Measurements from ENCODE around the gene MGMT.

MGMT gene

GRCh38 chr10:129518793-129519192, 51.8 kb downstream of the MGMT start:
- Histone ChIP-seq H3K27me3 (ENCODE audit: insufficient read depth, low read length, poor library complexity) (no peaks in the 10 kb centered on the region), H3K9me3 (ENCODE audit: insufficient read depth, low read length, severe bottlenecking) (no peaks in the 10 kb centered on the region), H3K4me1 (ENCODE audit: insufficient read depth, low read length) (peaks cover 7% of the 10 kb centered on the region), H3K79me2 (ENCODE audit: insufficient read depth, low read length) (peaks cover 50% of the 10 kb centered on the region), H3K4me3 (ENCODE audit: low read depth in 1 of 2, low read length in 2 of 2) (no peak overlapping the region), H2AFZ (ENCODE audit: low read depth, low read length) (no peak overlapping the region), H3K27ac (ENCODE audit: low read length) (no peak overlapping the region), H4K20me1 (ENCODE audit: insufficient read depth, low read length) (peaks cover 20% of the 10 kb centered on the region), H3K9ac (ENCODE audit: low read depth, low read length) (no peak overlapping the region), H3K36me3 (ENCODE audit: insufficient read depth, low read length) (no peaks in the 10 kb centered on the region), H3K4me2 (ENCODE audit: insufficient read depth, low read length) (no peak overlapping the region)
- no peak for DNase-seq
- TF ChIP-seq EZH2 (IDR thresholded peaks at IDR 0.05; ENCODE audit: borderline replicate concordance, low read depth, low read length, severe bottlenecking) (no peak), CTCF (IDR thresholded peaks at IDR 0.05; ENCODE audit: borderline replicate concordance, extremely low read depth, low read length, poor library complexity, severe bottlenecking) (no peak)
- no peak for ATAC-seq (ENCODE audit: insufficient read depth, low read depth)

GRCh38 chr10:129520440-129521080, 53.5 kb downstream of the MGMT start:
- Histone ChIP-seq H3K4me2 (ENCODE audit: insufficient read depth, low read length) (no peak overlapping the region), H3K27me3 (ENCODE audit: insufficient read depth, low read length, poor library complexity) (no peaks in the 10 kb centered on the region), H3K4me3 (ENCODE audit: low read depth in 1 of 2, low read length in 2 of 2) (no peak overlapping the region), H3K9ac (ENCODE audit: low read depth, low read length) (no peak overlapping the region), H3K79me2 (ENCODE audit: insufficient read depth, low read length) (peaks cover 41% of the 10 kb centered on the region), H2AFZ (ENCODE audit: low read depth, low read length) (no peak overlapping the region), H3K36me3 (ENCODE audit: insufficient read depth, low read length) (no peaks in the 10 kb centered on the region), H3K9me3 (ENCODE audit: insufficient read depth, low read length, severe bottlenecking) (no peaks in the 10 kb centered on the region), H4K20me1 (ENCODE audit: insufficient read depth, low read length) (peaks cover 21% of the 10 kb centered on the region), H3K27ac (ENCODE audit: low read length) (no peak overlapping the region), H3K4me1 (ENCODE audit: insufficient read depth, low read length) (no peaks in the 10 kb centered on the region; the same call in 1 of the 2 replicates)
- ATAC-seq (ENCODE audit: insufficient read depth, low read depth) = no peak
- TF ChIP-seq EZH2 (IDR thresholded peaks at IDR 0.05; ENCODE audit: borderline replicate concordance, low read depth, low read length, severe bottlenecking) = no peak
- no peak for TF ChIP-seq CTCF (IDR thresholded peaks at IDR 0.05; ENCODE audit: borderline replicate concordance, extremely low read depth, low read length, poor library complexity, severe bottlenecking)
- DNase-seq = no peak

- Histone ChIP-seq H3K9ac (ENCODE audit: low read depth, low read length) (no peak overlapping the region), H3K9me3 (ENCODE audit: insufficient read depth, low read length, severe bottlenecking) (no peaks in the 10 kb centered on the region), H3K36me3 (ENCODE audit: insufficient read depth, low read length) (0 out of 2 replicates have a peak, but pooled peaks cover under 1% of the 10 kb centered on the region), H4K20me1 (ENCODE audit: insufficient read depth, low read length) (peaks cover 21% of the 10 kb centered on the region), H3K4me3 (ENCODE audit: low read depth in 1 of 2, low read length in 2 of 2) (no peak overlapping the region), H3K4me2 (ENCODE audit: insufficient read depth, low read length) (no peak overlapping the region), H3K4me1 (ENCODE audit: insufficient read depth, low read length) (no peaks in the 10 kb centered on the region; the same call in 1 of the 2 replicates), H2AFZ (ENCODE audit: low read depth, low read length) (no peak overlapping the region), H3K79me2 (ENCODE audit: insufficient read depth, low read length) (peaks cover 46% of the 10 kb centered on the region), H3K27me3 (ENCODE audit: insufficient read depth, low read length, poor library complexity) (no peaks in the 10 kb centered on the region), H3K27ac (ENCODE audit: low read length) (no peak overlapping the region)
- no peak for ATAC-seq (ENCODE audit: insufficient read depth, low read depth)
- TF ChIP-seq CTCF (IDR thresholded peaks at IDR 0.05; ENCODE audit: borderline replicate concordance, extremely low read depth, low read length, poor library complexity, severe bottlenecking) (no peak), EZH2 (IDR thresholded peaks at IDR 0.05; ENCODE audit: borderline replicate concordance, low read depth, low read length, severe bottlenecking) (no peak)
- no peak for DNase-seq
Observed at GRCh38 chr10:129521161-129522025, 54.4 kb downstream of the MGMT start.
